ENCODE measurements around the gene ENAH.

The ENAH gene

GRCh38 chr1:225453797-225454648, 198.9 kb downstream of the ENAH start:
- Histone ChIP-seq H3K9ac (ENCODE audit: low read depth, low read length) (no peak overlapping the region), H3K36me3 (ENCODE audit: insufficient read depth, low read length) (no peaks in the 10 kb centered on the region), H3K9me3 (ENCODE audit: control insufficient read depth, insufficient read depth, low read length) (no peaks in the 10 kb centered on the region), H3K4me1 (ENCODE audit: insufficient read depth, low read length) (peaks cover 8% of the 10 kb centered on the region; the same call in 1 of the 2 replicates)

- Histone ChIP-seq H3K36me3 (ENCODE audit: insufficient read depth, low read length) (no peaks in the 10 kb centered on the region), H3K9ac (ENCODE audit: low read depth, low read length) (no peak overlapping the region), H3K4me1 (ENCODE audit: insufficient read depth, low read length) (peaks cover 8% of the 10 kb centered on the region; the same call in 1 of the 2 replicates), H3K9me3 (ENCODE audit: control insufficient read depth, insufficient read depth, low read length) (no peaks in the 10 kb centered on the region)
These were observed 200.9 kb downstream of the ENAH start for GRCh38 chr1:225451840-225452515.

- no peaks in the 10 kb centered on the region for H3K36me3 ChIP-seq (ENCODE audit: insufficient read depth, low read length)
- H3K4me1 ChIP-seq (ENCODE audit: insufficient read depth, low read length), result peaks cover 10% of the 10 kb centered on the region; the same call in 1 of the 2 replicates
- no peaks in the 10 kb centered on the region for H3K9me3 ChIP-seq (ENCODE audit: control insufficient read depth, insufficient read depth, low read length)
- H3K9ac ChIP-seq (ENCODE audit: low read depth, low read length), result no peak overlapping the region
These were observed 201.6 kb downstream of the ENAH start for GRCh38 chr1:225451340-225451739.

GRCh38 chr1:225450491-225451191, 202.3 kb downstream of the ENAH start:
- Histone ChIP-seq H3K4me1 (ENCODE audit: insufficient read depth, low read length) (peaks cover 16% of the 10 kb centered on the region), H3K9ac (ENCODE audit: low read depth, low read length) (no peak overlapping the region), H3K9me3 (ENCODE audit: control insufficient read depth, insufficient read depth, low read length) (no peaks in the 10 kb centered on the region), H3K36me3 (ENCODE audit: insufficient read depth, low read length) (no peaks in the 10 kb centered on the region)

- no peaks in the 10 kb centered on the region for H3K36me3 ChIP-seq (ENCODE audit: insufficient read depth, low read length)
- no peaks in the 10 kb centered on the region for H3K9me3 ChIP-seq (ENCODE audit: control insufficient read depth, insufficient read depth, low read length)
- peaks cover 13% of the 10 kb centered on the region for H3K4me1 ChIP-seq (ENCODE audit: insufficient read depth, low read length)
- H3K9ac ChIP-seq (ENCODE audit: low read depth, low read length), result no peak overlapping the region
These were observed 203.1 kb downstream of the ENAH start for GRCh38 chr1:225449774-225450173.

GRCh38 chr1:225449261-225449660, 203.7 kb downstream of the ENAH start:
- H3K9ac ChIP-seq (ENCODE audit: low read depth, low read length), result no peak overlapping the region
- H3K9me3 ChIP-seq (ENCODE audit: control insufficient read depth, insufficient read depth, low read length), result no peaks in the 10 kb centered on the region
- no peaks in the 10 kb centered on the region for H3K36me3 ChIP-seq (ENCODE audit: insufficient read depth, low read length)
- H3K4me1 ChIP-seq (ENCODE audit: insufficient read depth, low read length), result peaks cover 10% of the 10 kb centered on the region

- Histone ChIP-seq H3K9ac (ENCODE audit: low read depth, low read length) (no peak overlapping the region), H3K9me3 (ENCODE audit: control insufficient read depth, insufficient read depth, low read length) (no peaks in the 10 kb centered on the region)
These were observed 204.6 kb downstream of the ENAH start for GRCh38 chr1:225448146-225448805.

GRCh38 chr1:225447650-225448089, 205.3 kb downstream of the ENAH start:
- H3K9ac ChIP-seq (ENCODE audit: low read depth, low read length), result no peak overlapping the region

More at GRCh38 chr1:225448146-225448805, 204.6 kb downstream of the ENAH start:
- H3K4me1 ChIP-seq (ENCODE audit: insufficient read depth, low read length), result peaks cover 10% of the 10 kb centered on the region
- no peaks in the 10 kb centered on the region for H3K36me3 ChIP-seq (ENCODE audit: insufficient read depth, low read length)

GRCh38 chr1:225446981-225447615, 205.8 kb downstream of the ENAH start:
- Histone ChIP-seq H3K36me3 (ENCODE audit: insufficient read depth, low read length) (no peaks in the 10 kb centered on the region), H3K9ac (ENCODE audit: low read depth, low read length) (no peak overlapping the region), H3K4me1 (ENCODE audit: insufficient read depth, low read length) (peaks cover 10% of the 10 kb centered on the region), H3K9me3 (ENCODE audit: control insufficient read depth, insufficient read depth, low read length) (no peaks in the 10 kb centered on the region)

More at GRCh38 chr1:225447650-225448089, 205.3 kb downstream of the ENAH start:
- H3K9me3 ChIP-seq (ENCODE audit: control insufficient read depth, insufficient read depth, low read length), result no peaks in the 10 kb centered on the region
- peaks cover 10% of the 10 kb centered on the region for H3K4me1 ChIP-seq (ENCODE audit: insufficient read depth, low read length)
- H3K36me3 ChIP-seq (ENCODE audit: insufficient read depth, low read length), result no peaks in the 10 kb centered on the region

- no peak overlapping the region for H3K9ac ChIP-seq (ENCODE audit: low read depth, low read length)
- no peaks in the 10 kb centered on the region for H3K36me3 ChIP-seq (ENCODE audit: insufficient read depth, low read length)
- peaks cover 10% of the 10 kb centered on the region for H3K4me1 ChIP-seq (ENCODE audit: insufficient read depth, low read length)
- H3K9me3 ChIP-seq (ENCODE audit: control insufficient read depth, insufficient read depth, low read length), result no peaks in the 10 kb centered on the region
These were observed 206.3 kb downstream of the ENAH start for GRCh38 chr1:225446595-225446960.

- no peak overlapping the region for H3K9ac ChIP-seq (ENCODE audit: low read depth, low read length)
- H3K36me3 ChIP-seq (ENCODE audit: insufficient read depth, low read length), result no peaks in the 10 kb centered on the region
- no peaks in the 10 kb centered on the region for H3K9me3 ChIP-seq (ENCODE audit: control insufficient read depth, insufficient read depth, low read length)
- peaks cover 10% of the 10 kb centered on the region for H3K4me1 ChIP-seq (ENCODE audit: insufficient read depth, low read length)
These were observed 207.0 kb downstream of the ENAH start for GRCh38 chr1:225445639-225446594.

- Histone ChIP-seq H3K4me1 (ENCODE audit: insufficient read depth, low read length) (peaks cover 10% of the 10 kb centered on the region), H3K9ac (ENCODE audit: low read depth, low read length) (no peak overlapping the region), H3K36me3 (ENCODE audit: insufficient read depth, low read length) (no peaks in the 10 kb centered on the region), H3K9me3 (ENCODE audit: control insufficient read depth, insufficient read depth, low read length) (no peaks in the 10 kb centered on the region)
These were observed 210.8 kb downstream of the ENAH start for GRCh38 chr1:225442123-225442505.
